Adrenal gland (tissue), 12 donors: ENCODE results near the gene TRAK1. TPM values are rescaled to one million over a fixed set of nuclear protein-coding genes. Genes with fewer than 3 reads are reported as not detected.

Experiments
- DNase-seq, 7 donors: peaks; one replicate each; pipeline ENCODE4 v3.0.0-alpha.2; 2019 to 2020
- H3K27ac ChIP-seq, 5 donors: fragments of 200-600 bp; sonication (generic) in 4 of 5; 1 replicate in 3 of 5; 2 replicates in 2 of 5; pipeline versions ENCODE4 v1.5.1 to v1.8.0; 2016 to 2020; ENCODE audit warnings: mild to moderate bottlenecking in 1 of 5
- H3K27me3 ChIP-seq: fragments of 200-600 bp; 2 replicates; pipeline ENCODE4 v1.8.0; 2021
- H3K36me3 ChIP-seq, 2 donors: fragments of 200-600 bp; replicated peaks in 1 of 2; 1 replicate in 1 of 2; 2 replicates in 1 of 2; pipeline versions ENCODE4 v1.5.1 to v1.8.0; 2018 to 2022
- H3K4me1 ChIP-seq, 2 donors: fragments of 200-600 bp; replicated peaks in 1 of 2; 1 replicate in 1 of 2; 2 replicates in 1 of 2; pipeline versions ENCODE4 v1.5.1 to v1.8.0; 2018 to 2021
- H3K4me3 ChIP-seq, 4 donors: fragments of 200-600 bp; sonication (generic) in 3 of 4; one replicate each; pipeline ENCODE4 v1.5.1; 2016 to 2018
- H3K9me3 ChIP-seq, 3 donors: fragments of 200-600 bp; sonication (generic) in 1 of 3; replicated peaks in 1 of 3; 1 replicate in 2 of 3; 2 replicates in 1 of 3; pipeline versions ENCODE4 v1.5.1 to v1.8.0; 2016 to 2021
- POLR2A ChIP-seq, 2 donors: fragments of 450-650 bp; IDR thresholded peaks; one replicate each; pipeline ENCODE4 v1.6.1; 2017; ENCODE audit warnings: antibody characterized with exemption in 2 of 2, mild to moderate bottlenecking in 2 of 2, moderate library complexity in 1 of 2
- WGBS, 4 donors: extraction: QIAGEN DNeasy Blood & Tissue Kit in 2 of 4; methylation state at CpG; one replicate each; pipeline versions ENCODE4 v1.1.5 to v1.1.7; 2013 to 2017; 5-methylcytosine and 5-hydroxymethylcytosine counted together
- intact Hi-C, 2 donors: fragments of 100-400 bp; cut with DNase I; formaldehyde crosslinking; loops; one replicate each; pipeline versions ENCODE4 v1.14.1 to v1.15.0; 2022 to 2023
- polyA plus RNA-seq, 3 donors: library from polyadenylated mRNA; stranded (reverse); fragments of 200-250 nt in 2 of 3; fragments of 350-450 nt in 1 of 3; fragmentation: Illumina TruSeq in 1 of 3; extraction: RNeasy Lipid Tissue Mini Kit (QIAGEN cat#74804) in 1 of 3; gene quantifications; one replicate each; pipeline ENCODE4 v1.2.3, GENCODE V29; 2013 to 2014
- total RNA-seq, 9 donors: library from RNA; depleted of rRNA in 4 of 9; stranded (reverse); fragments of >200 nt in 4 of 9; fragments of 120-200 nt in 1 of 9; fragmentation: NEBNext Ultra II Directional in 1 of 9; extraction: Animal tissue kit (Norgen Biotek cat#: 25700) in 1 of 9; gene quantifications; one replicate each; pipeline versions ENCODE4 v1.1.0 to v1.2.4, GENCODE V29; 2013 to 2023
- TF ChIP-seq, protein P1 (sequence below), 6 experiments: fragments of 450-650 bp in 4 of 6; fragments of 200-600 bp in 2 of 6; sonication (generic) in 1 of 6; IDR thresholded peaks; 1 replicate in 5 of 6; 2 replicates in 1 of 6; pipeline versions ENCODE4 v1.5.1 to v1.8.0; 2016 to 2021; ENCODE audit warnings: antibody characterized with exemption in 6 of 6, mild to moderate bottlenecking in 2 of 6, moderate library complexity in 1 of 6
- donor health status: healthy with polysubstance abuse.
- donor health status: Bipolar disorder and iron deficiency.
- donor health status: DM: yes; HTN: yes; CAD: no.
- donor health status: DM: no; HTN: no; CAD: no.
- donor health status: DM: no; HTN: no; CAD: no.
- donor health status: DM: yes; HTN: yes; CAD: no.

The TRAK1 gene
- total and polyA plus RNA-seq, 12 donors: 13.1 to 38.1 (median 26.4) TPM

DNA sequence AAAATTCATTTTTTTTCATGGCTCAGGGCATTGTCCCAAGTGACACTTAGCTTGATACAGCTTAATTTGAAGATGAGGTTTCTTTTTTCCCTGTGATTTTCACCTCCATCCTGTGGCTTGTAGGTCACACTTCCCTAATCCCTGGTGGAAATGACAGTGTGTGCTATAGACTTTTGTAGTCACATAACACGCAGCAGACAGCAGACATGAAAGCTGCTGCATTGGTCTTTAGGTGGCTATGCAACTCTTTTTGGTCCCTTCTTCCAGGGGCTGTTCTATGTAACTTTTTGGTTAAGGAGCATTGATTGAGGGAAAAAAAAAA lies 38.8 kb downstream of the TRAK1 start:
- Histone ChIP-seq H3K36me3 (peaks cover 0 to 19% of the 10 kb centered on the region in 2 donors), H3K9me3 (no peaks in the 10 kb centered on the region), H3K4me3 (no peak overlapping the region), H3K4me1 (no peaks in the 10 kb centered on the region), H3K27me3 (no peaks in the 10 kb centered on the region), H3K27ac (no peak overlapping the region)
- intact Hi-C loops: no loop called here
- no peak for DNase-seq
- TF ChIP-seq POLR2A (IDR thresholded peaks at IDR 0.05): no peak
- TF ChIP-seq, protein P1, sequence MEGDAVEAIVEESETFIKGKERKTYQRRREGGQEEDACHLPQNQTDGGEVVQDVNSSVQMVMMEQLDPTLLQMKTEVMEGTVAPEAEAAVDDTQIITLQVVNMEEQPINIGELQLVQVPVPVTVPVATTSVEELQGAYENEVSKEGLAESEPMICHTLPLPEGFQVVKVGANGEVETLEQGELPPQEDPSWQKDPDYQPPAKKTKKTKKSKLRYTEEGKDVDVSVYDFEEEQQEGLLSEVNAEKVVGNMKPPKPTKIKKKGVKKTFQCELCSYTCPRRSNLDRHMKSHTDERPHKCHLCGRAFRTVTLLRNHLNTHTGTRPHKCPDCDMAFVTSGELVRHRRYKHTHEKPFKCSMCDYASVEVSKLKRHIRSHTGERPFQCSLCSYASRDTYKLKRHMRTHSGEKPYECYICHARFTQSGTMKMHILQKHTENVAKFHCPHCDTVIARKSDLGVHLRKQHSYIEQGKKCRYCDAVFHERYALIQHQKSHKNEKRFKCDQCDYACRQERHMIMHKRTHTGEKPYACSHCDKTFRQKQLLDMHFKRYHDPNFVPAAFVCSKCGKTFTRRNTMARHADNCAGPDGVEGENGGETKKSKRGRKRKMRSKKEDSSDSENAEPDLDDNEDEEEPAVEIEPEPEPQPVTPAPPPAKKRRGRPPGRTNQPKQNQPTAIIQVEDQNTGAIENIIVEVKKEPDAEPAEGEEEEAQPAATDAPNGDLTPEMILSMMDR (IDR thresholded peaks at IDR 0.05): no peak
- 83 to 100% (median 95%) methylated on average over 1 of the region's 1 CpG for WGBS, 4 donors

DNA sequence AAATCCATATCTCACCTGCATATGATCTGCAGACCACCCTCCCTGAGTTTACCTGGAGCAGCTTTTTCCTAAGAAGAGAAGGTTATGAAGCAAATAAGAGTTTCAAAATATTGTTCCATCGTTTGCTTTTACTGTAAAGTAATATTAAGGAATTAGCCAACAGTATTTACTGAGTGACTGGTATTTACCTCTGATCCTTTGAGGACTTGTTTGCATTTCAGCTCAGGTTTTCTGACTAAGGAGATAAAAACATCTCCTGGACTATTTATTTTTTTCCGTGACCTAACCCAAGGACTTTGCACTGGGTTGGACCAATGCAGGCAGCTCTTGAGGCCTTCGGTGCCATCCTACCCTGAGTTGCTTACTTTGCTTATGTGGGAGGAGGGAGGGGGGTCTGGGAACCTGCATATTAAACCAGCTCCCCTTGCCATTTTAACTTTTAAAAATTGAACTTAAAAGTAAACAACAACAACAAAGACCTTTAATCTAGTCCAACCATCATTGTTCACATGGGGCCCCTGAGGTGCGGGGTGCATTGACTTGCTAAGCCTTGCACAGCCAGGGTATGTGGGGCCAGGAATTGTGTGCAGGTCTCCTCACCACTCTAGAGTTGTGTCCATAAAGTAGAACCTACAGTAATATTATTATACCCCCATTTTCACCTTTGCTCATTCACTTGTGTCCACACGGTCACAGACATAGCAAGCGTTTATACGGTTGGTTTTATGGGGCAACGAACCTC lies 39.3 kb downstream of the TRAK1 start:
- H3K27ac ChIP-seq: no peak overlapping the region
- H3K9me3 ChIP-seq: no peaks in the 10 kb centered on the region
- TF ChIP-seq POLR2A (IDR thresholded peaks at IDR 0.05): no peak
- TF ChIP-seq, protein P1 (IDR thresholded peaks at IDR 0.05): no peak
- 74 to 82% (median 78%) methylated on average over 8 of the region's 8 CpGs for WGBS, 4 donors
- no peak for DNase-seq
- H3K4me3 ChIP-seq: no peak overlapping the region
- intact Hi-C loops: no loop called here
- H3K36me3 ChIP-seq: peaks cover 0 to 16% of the 10 kb centered on the region in 2 donors
- H3K4me1 ChIP-seq: no peaks in the 10 kb centered on the region
- no peaks in the 10 kb centered on the region for H3K27me3 ChIP-seq

DNA sequence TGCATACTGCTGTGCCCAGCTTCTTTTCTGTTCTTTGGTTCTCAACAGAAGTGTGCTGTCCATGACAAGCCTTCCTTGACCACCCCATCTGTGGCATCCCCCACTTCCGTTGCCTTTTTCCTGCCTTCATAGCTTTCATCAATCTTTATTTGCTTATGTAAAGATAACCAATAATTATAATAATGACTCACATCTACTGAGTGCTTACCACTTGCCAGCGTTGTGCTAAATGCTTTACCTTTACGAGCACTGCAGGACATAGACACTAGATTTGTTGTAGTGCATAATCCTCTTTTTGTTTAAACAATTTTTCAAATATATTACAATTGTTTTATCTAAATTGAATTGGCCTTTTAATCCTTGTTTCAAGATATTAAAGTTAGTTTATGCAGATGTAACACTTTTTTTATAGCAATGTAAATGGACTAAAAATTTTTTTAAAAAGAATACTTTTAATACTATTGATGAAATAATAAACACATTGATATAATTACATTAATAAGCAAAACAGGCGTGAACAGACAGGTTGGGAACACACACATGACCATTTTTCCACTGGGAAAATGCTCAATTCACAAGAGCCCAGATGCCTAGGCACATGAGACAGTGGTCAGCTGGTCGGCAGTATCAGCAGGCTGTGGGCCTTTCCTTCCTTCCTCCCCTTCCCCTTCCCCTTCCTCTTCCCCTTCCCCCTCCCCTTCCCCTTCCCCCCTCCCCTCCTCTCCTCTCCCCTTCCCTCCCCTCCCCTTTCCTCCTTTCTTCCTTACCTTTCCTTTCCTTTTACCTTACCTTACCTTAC lies 42.5 kb downstream of the TRAK1 start:
- DNase-seq: no peak
- Histone ChIP-seq H3K27ac (no peak overlapping the region), H3K27me3 (no peaks in the 10 kb centered on the region), H3K36me3 (no peaks in the 10 kb centered on the region), H3K9me3 (no peaks in the 10 kb centered on the region), H3K4me3 (no peak overlapping the region), H3K4me1 (no peaks in the 10 kb centered on the region)
- intact Hi-C loops: no loop called here
- no peak for TF ChIP-seq POLR2A (IDR thresholded peaks at IDR 0.05)
- TF ChIP-seq, protein P1 (IDR thresholded peaks at IDR 0.05): no peak
- 78 to 90% (median 80%) methylated on average over 5 of the region's 5 CpGs for whole genome bisulfite sequencing, 4 donors

DNA sequence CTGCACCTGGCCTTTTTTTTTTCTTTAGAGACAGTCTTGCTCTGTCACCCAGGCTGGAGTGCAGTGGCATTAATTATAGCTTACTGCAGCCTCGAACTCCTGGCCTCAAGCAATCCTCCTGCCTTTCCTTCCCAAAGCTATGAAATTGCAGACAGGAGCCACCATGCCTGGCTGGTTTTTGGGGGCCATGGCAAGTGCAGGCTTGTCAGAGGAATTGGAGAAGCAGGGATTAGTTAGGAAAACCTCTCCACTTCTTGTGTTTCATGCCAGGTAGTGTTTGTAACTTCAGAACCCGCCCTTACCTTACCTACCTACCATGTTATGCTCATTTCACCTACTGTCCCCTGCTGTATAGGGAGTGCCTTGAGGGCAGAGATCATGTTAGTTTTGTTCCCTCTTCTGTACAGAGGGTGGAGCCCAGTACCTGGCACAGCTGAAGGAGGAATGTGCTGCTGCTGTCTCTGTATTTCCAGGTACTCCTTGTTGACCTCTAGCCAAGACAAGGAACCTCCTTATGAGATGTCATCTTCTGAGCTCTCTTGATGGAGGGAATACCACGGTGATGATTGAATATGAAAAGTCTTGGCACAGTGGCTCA lies 43.8 kb downstream of the TRAK1 start:
- intact Hi-C loops: no loop called here
- Histone ChIP-seq H3K27ac (no peak overlapping the region), H3K36me3 (no peaks in the 10 kb centered on the region), H3K9me3 (no peaks in the 10 kb centered on the region), H3K4me1 (no peaks in the 10 kb centered on the region), H3K27me3 (no peaks in the 10 kb centered on the region), H3K4me3 (no peak overlapping the region)
- DNase-seq: no peak
- TF ChIP-seq, protein P1 (IDR thresholded peaks at IDR 0.05): no peak
- no peak for TF ChIP-seq POLR2A (IDR thresholded peaks at IDR 0.05)
- WGBS, 4 donors: 89 to 98% (median 93%) methylated on average over 3 of the region's 3 CpGs
